Measurements from ENCODE around the gene ZC3H12D. TPM values are rescaled to one million over a fixed set of nuclear protein-coding genes. Genes with fewer than 3 reads are reported as not detected.
A peak's percentile ranks its signal among the peaks of the same experiment; 100 is the strongest.

The ZC3H12D gene
- total and polyA plus RNA-seq, 9 of the 15 experiments (the other 6 are each of a cell fraction or from before 2014, with no cell fraction given): 0.04 to 0.27 (median 0.05) TPM; not detected in 3

- TF ChIP-seq ATF1 (CRISPR knock-in tag; IDR thresholded peaks at IDR 0.05) (no peak), ATF1 (tag; IDR thresholded peaks at IDR 0.05) (peak; percentile 25; the same call in 1 of the 2 replicates), GTF2B (IDR thresholded peaks at IDR 0.05; ENCODE audit: extremely low read depth, insufficient read length) (no peak), CREB1 (IDR thresholded peaks at IDR 0.05) (no peak), CREB1 (CRISPR knock-in tag; IDR thresholded peaks at IDR 0.05) (0 out of 2 replicates have a peak, but pooled peaks have one; percentile 13), PBX2 (CRISPR knock-in tag; IDR thresholded peaks at IDR 0.05; ENCODE audit: low read depth) (no peak), PBX2 (tag; conservative IDR thresholded peaks at IDR 0.05; ENCODE audit: low read depth) (no peak), THRA (IDR thresholded peaks at IDR 0.05) (no peak), DACH1 (IDR thresholded peaks at IDR 0.05; ENCODE audit: partially characterized antibody) (peak; percentile 49), YY1 (IDR thresholded peaks at IDR 0.05; ENCODE audit: borderline replicate concordance in 1 of 3, control insufficient read depth in 1 of 3, extremely low read depth in 1 of 3, insufficient read depth in 3 of 3, insufficient read length in 1 of 3, insufficient replicate concordance in 2 of 3, low read depth in 1 of 3, low read length in 2 of 3) (peak in 2 of 3 experiments; percentile 21 to 45), ZNF263 (CRISPR knock-in tag; IDR thresholded peaks at IDR 0.05; ENCODE audit: borderline replicate concordance) (peak; percentile 37; the same call in 1 of the 2 replicates), FOXA1 (IDR thresholded peaks at IDR 0.05; ENCODE audit: borderline replicate concordance) (no peak), NR2C2 (CRISPR knock-in tag; IDR thresholded peaks at IDR 0.05) (0 out of 2 replicates have a peak, but pooled peaks have one; percentile 44), NR2C2 (tag; IDR thresholded peaks at IDR 0.05) (0 out of 2 replicates have a peak, but pooled peaks have one; percentile 39), EP300 (IDR thresholded peaks at IDR 0.05; ENCODE audit: low read length) (0 out of 2 replicates have a peak, but pooled peaks have one; percentile 13), GABPB1 (CRISPR knock-in tag; IDR thresholded peaks at IDR 0.05) (peak; percentile 41; the same call in 1 of the 2 replicates), ZFP36 (IDR thresholded peaks at IDR 0.05; ENCODE audit: low read depth, low read length, partially characterized antibody) (peak; percentile 10), NRF1 (conservative IDR thresholded peaks at IDR 0.05 in 1 of 2, IDR thresholded peaks at IDR 0.05 in 1 of 2) (peak in 1 of 2 experiments; percentile 32; a peak in 1 of 4 replicates)
Observed at GRCh38 chr6:149431905-149432775, 52.7 kb downstream of the ZC3H12D start (continued).

Measured in K562 (cell line).